Activated CD4-positive, alpha-beta T cell treated with anti-CD3 and anti-CD28 coated beads for 48 hours (primary cell): ENCODE measurements around the gene MED8.

Experiments
- DNase-seq: peaks from one replicate; pipeline ENCODE4 v3.0.0-alpha.2; 2020

The MED8 gene

DNA sequence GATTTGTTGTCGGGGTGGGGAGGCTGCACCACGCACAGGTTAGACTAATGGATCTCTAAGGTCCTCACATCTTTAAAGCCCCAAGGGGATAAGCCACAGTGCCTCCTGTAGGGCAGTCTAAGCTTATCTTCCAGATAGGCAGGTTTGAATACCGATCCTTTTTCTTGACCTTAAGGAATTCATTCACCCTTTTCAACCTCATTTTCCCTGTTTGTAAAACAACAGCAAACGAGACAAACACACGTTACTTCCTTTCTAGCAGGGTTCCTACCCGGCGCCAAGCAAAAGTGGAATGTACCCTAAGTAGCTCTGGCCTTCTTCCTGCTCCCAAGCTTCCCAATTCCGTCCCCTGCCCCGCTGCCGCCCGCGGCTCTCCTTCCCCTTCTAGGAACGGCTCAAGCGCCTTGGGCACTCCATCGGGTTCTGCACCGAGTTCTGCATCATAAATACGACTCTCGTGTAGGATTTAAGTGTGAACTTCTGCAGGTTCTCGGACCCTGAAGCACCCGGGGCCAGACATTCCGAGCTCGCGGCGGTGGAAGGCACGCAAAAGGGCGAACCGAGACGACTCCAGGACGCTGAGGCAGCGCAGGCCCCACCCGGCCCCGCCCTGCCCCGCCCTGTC lies 31.4 kb downstream of the MED8 start:
- DNase-seq: peak; percentile 31

DNA sequence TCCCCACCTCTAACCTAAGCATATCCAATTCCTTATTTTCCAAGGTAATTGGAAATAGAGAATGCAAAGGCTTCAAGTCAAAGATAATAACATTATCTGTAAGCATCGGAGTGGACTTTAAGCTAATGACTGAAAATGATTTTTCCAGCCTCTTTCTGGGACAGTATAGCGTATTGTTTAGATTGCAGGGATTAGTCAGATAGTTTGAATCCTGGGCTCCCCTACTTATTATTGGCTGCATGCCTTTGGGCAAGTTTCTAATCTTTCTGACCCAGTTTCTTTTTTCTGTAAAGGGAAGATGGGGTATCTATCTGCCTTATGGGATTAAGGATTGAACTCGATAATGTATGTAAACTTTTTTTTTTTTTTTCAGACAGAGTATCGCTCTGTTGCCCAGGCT lies 32.3 kb downstream of the MED8 start:
- DNase-seq: no peak

DNA sequence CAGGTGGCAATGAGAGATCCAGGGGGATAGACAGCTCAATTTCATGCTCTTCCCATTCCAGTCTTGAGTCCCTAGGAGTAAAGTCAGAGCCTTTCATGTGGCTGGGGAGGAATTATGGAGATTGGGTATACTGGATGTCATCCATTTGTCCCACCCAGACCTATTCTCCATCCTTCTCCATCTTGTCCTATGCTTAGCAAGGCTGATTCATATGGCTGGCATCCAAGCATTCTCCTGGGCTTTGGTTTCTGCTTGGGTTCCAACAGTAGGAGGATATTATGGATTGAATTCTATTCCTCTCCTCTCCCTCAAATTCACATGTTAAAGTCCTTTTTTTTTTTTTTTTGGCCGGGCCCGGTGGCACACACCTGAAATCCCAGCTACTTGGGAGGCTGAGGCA lies 34.7 kb downstream of the MED8 start:
- DNase-seq: no peak

DNA sequence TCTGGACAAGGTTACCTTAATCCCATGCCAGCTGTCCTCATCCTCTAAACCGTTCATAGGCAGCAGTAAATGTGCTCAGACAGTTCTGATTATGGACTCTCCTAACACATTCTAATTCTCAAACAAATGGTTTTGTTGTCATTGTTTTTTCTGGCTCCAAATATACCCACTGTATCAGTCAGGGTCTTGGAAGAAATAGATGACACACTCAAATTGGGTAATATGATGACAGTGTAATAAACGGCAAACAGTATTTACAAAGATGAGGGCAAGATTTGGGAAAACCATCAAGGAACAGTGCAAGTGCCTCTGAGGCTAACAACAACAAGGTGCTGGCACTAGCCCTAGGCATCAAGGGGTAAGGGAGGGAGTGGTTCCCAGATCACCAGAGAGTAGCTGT lies 35.1 kb downstream of the MED8 start:
- no peak for DNase-seq

DNA sequence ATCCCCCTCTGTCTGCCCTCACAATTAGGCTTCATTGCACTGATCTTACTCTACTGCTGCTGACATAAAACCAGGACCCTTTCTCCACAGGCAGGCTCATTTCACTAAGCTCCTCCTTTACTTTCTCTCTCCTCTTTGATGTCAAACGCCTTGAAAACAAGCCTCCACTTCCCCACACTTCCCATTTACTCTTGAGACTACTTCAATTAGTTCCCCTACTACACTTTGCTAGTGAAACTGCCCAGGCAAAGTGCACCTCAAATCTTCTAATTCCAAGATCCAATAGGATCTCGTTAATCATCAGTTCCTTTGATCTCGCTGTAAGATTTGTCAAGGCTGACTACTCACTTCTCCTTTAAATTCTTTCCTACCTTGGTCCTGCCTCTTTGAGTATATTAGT lies 36.7 kb downstream of the MED8 start:
- no peak for DNase-seq

DNA sequence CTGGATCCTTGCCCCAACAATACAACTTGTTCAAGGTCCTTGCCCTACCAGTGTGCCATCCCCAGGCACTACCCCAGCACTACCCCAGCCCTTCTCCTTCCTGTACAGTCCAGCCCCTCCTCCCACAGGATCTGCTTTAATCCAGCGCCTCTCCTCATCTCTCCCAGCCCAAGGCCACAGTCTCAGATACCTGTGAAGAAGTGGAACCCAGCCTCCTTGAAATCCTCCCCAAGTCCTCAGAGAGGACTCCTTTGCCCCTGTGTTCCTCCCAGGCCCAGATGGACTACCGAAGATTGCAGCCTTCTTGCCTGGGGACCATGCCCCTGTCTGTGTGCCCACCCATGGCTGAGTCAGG lies 37.3 kb downstream of the MED8 start:
- DNase-seq: no peak

DNA sequence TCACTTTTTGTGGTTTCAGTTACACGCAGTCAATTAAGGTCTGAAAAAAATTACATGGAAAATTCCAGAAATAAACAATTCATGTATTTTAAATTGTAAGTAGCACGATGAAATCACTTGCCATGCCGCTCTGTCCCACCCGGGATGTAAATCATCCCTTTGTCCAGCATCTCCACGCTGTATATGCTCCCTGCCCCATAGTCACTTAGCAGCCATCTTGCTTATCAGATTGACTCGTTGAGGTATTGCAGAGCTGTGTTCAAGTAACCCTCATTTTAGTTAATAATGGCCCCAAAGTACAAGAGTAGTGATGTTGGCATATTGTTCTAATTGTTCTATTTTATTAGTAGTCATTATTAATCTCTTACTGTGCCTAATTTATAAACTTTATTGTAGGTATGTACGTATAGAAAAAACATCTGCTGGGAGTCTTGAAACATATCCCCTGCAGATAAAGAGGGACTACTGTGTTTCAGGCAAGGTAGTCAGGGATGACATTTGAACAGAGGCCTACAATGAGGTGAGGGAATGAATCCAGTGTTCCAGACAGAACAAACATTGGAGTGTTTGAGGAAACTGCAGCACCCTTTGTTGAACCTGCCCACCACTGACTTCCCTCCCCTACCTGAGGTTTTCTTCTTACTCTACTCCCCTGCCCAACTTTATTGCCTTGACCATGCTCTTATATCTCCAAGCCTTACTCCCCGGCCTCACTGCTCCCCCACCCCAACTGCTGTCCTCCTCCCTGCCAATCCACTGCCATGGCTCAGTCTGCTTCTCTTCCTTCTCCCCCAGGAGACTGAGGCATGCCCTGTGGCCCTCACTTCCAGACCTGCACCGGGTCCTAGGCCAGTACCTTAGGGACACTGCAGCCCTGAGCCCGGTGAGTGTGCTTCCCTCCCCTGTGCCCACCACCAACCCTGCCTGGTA lies 37.9 kb downstream of the MED8 start:
- no peak for DNase-seq

DNA sequence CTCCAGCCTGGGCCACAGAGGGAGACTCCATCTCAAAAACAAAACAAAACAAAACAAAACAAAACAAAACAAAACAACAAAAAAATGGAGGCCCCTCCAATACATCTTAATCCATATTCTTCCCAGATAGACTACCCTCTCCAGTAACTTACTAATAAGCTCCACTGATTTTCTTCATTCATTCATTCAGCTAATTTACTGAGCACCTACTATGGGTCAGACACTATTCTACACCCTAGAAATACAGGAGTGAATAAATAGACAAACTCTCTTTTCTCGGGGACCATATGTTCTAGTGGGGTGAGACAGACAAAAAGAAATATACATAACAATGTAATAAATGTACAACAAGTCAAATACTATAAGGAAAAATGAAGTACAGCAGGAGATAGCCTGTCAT lies 38.6 kb downstream of the MED8 start:
- no peak for DNase-seq

DNA sequence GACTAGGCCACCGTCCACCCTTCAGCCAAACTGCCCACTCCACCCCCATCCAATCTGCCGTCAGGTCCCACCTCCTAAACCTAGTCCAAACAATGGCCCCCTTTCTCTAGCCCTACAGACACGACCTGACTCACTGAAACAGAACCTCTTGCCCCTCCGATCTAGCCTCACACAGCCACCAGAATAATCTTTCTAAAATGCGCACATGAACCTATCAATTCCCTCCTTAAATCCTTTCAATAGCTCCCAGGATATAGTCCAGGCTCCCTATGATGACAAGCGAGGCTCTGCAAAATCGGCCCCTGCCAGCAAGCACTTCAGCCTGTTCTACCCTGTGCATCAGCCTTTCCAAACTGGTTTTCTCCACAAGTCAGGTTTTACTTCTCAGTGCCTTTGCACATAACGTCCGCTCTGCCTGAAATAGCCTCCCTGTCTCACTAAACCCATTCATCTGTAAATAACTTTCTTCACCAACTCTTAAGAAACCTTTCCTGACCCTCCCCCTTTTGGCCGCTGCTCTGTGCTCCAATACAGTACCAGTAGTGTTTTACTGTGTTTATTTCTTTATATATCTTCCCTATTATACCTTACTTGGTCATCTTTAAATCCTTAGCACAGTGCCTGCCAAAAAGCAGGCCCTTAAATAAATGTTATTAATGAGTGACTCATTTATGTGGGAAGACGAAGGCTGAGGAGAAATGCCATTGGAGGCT lies 39.9 kb downstream of the MED8 start:
- no peak for DNase-seq

DNA sequence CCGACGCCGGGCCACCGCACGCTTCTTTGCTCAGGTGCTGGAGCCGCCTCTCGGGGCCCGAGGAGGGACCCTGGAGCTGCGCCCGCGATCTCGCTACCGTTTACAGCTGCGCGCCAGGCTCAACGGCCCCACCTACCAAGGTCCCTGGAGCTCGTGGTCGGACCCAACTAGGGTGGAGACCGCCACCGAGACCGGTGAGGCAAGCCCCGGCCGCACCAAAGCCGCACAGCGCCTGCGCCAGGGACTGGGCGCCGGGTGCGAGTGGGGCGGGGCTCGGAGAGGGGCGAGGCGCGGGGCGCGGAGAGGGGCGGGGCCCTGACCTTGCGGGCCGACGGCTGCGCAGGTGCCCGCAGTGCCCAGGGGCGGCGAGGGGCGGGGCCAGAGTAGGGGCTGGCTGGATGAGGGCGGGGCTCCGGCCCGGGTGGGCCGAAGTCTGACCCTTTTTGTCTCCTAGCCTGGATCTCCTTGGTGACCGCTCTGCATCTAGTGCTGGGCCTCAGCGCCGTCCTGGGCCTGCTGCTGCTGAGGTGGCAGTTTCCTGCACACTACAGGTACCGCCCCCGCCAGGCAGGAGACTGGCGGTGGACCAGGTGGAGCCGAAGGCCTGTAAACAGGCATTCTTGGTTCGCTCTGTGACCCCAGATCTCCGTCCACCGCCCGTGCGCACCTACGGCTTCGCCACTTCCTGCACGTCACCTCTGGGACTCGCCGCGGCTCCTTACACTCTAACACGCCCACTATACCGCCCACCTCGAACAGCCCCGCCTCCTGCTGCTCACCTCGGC lies 40.6 kb downstream of the MED8 start:
- peak; percentile 51 for DNase-seq

DNA sequence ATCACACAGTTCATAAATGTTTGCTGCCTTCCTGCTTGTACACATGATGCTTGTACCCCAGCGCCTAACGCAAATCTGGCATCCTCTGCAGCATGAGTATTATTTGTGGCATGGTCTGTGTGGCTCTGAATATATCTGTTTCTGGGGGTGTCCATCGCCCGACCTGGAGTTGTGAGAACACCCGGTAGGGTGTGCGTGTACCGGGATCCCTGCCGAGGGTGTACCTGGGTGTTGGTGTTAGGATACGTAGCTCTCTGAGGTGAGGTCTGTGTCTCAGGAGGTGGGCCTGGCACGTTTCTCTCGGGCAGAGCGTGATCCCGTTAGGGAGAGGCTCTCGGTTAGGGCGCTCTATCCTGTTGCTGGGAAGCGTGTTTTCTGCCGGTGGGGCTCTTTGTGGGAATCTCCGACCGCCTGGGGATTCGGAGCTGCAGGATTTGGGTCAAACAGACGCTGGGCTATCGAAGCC lies 41.2 kb downstream of the MED8 start:
- no peak for DNase-seq

DNA sequence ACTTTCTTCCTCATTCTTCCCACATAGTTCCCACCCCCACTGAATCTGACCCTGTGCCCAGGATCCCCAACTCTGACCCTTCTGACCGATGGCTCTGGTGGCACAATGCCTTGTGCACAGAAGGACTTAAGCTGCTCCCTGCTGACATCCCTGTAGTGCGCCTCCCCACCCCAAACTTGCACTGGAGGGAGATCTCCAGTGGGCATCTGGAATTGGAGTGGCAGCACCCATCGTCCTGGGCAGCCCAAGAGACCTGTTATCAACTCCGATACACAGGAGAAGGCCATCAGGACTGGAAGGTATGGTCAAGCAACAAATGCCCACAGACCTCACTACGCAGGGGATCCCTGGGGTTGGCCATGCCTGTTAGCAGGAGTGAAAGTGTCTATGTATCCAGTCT lies 43.0 kb downstream of the MED8 start:
- DNase-seq: no peak

DNA sequence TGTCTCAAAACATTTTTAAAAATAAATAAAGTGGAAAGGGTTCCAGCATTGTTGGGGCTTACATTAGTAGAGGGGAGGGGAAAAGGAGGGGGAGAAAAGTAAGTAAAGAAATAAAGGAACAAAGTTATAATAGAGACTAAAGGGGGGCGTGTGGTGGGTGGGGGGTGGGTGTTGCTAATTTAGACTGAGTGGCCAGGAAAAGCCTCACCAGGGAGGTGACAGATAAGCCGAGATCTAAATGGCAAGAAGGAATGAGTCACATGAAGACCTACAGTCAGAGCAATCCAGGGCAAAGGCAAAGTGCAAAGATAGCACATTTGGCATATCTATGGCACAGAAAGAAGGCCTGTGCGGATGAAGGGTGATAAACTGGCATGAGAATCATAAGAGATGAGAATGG lies 44.5 kb downstream of the MED8 start:
- DNase-seq: no peak

DNA sequence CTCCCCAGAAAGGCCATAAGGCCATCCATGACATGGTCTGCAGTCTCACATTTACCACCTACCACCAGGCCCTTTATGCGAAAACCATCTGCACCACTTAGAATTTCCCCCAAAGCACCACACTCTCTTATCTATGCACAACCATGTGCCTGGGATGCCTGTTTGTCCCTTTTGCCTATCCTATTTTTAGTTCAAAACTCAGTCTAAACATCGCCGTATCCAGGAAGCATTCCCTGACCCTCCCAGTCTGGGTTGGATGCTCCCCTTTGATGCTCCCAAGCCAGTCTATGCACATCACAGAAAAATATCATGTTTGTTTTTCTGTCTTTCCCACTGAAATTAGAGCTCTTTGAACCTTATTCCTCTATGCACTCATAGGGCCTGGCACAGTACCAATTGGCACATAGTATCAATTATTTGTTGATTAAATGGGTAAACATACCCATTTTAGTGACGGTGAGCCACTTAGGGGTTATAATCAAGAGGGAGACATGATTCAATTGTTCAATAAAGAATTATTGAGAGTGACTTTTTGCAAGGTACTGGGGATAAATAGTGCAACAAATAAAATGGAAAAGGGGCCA lies 45.2 kb downstream of the MED8 start:
- no peak for DNase-seq

DNA sequence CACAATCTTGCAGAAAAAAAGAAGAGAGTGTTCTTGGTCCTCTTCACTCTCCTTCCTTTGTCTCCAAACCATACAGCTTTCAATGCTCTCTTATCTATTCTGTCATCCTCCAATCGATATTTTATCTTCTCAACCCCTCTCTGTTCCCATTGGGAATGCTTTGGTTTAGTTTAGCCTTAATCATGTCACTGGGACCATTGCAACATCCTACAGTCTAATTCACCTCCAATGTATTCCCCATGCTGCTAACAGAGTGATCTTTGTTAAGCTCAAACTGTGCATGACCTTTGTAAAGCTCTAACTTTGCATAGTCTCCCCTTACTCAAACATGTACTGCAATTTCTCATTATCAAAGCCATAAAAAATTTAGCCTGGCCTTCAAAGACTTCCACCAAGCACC lies 49.0 kb downstream of the MED8 start:
- no peak for DNase-seq

DNA sequence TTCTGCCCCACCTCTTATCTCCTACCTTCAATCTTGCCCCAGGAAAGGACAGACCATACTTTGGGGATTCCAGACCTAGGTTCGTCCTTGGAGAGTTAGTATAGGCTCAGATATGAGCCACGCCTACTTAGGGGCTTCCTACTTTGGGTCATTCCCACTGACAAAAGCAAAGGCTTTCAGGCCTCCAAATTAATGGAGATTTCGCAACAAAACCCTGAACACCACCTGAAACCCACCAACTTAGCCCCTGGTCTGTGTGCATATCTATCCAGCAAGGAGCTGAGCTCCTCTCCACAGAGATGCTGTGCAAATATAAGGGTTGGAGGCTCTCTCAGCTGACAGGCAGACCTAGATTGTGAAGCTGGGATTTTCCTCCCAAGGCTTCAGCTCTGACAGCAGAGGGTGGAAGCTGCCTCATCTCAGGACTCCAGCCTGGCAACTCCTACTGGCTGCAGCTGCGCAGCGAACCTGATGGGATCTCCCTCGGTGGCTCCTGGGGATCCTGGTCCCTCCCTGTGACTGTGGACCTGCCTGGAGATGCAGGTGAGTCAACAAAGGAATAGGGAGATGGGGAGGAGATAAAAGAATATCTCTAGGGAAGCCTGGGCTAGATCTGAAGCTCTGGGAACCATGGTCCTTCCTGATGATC lies 49.9 kb downstream of the MED8 start:
- no peak for DNase-seq

DNA sequence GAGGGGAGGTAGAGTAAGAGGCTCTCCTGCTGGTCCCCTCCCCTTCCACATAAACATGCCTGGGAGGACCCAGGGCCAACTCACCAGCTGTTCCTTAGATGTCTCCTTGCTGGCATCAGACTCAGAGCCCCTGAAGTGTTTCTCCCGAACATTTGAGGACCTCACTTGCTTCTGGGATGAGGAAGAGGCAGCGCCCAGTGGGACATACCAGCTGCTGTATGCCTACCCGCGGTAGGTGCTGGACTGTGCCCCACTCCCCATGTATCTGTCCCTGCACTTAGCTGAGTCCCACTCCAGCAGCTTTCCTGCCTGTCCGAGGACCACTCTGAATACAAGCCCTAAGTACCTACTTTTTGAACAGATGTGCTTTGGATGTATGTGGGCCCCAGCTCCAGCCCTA lies 51.6 kb downstream of the MED8 start:
- DNase-seq: no peak

DNA sequence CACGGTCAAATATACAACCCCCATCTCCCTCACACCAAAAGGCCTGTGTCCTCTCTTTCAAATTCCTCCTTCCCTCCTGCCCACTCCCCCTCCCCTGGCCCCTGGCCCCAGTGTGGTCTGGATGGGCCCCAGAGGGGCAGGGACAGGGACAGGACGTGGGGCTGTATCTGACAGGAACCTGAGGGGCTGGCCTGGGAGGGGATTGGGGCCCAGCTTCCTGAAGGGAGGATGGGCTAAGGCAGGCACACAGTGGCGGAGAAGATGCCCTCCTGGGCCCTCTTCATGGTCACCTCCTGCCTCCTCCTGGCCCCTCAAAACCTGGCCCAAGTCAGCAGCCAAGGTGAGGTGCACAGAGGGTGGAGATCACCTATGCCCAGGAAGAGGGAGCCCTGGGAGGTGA lies 52.0 kb downstream of the MED8 start, which contains the start of gene MPL:
Gene MPL (plus strand): TSS at position 231 of the 400 bp plus-strand sequence. CDS start 31 bp downstream, at position 262.
- no peak for DNase-seq

DNA sequence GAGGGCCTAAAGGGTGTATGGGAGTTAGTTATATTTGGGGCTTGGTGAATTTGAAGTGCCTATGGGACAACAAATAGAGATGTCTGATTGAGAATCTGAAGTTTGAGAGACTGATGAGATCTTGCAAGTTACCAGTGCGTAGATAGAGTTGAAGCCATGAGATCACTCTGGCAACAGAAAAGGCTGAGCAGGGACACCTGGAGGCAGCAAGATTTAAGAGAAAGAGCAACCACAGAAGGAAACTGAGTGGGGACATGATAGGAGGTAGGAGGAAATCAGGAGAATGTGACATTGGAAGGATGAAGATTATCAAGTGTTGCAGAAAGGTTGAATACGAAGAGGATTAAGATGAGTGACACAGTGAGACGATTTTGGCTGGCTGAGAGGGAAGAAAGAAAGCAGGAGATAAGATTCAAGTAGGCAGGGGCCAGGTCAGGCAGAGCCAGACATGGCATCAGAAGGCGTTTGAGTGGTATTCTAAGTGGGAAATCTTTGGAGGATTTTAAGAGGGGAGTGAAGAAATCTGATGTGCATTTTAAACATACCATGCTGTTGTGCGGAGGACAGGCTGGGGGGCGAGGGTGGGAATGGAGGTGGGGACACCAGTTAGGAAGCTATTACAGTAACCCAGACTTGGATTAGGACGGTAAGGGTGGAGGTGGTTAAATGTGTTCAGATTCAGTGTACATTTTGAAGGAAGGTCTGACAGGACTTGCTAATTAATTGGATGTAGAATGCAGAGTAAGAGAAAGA lies 55.0 kb downstream of the MED8 start:
- no peak for DNase-seq
